GM12891 (cell line): ENCODE data around the gene RHOT1.
"Not testable (repeated sequence)": the region's sequence is repeated elsewhere in the genome, so short reads cannot be mapped to it uniquely, and the experiment has no call there.

Source experiments
- POLR2A ChIP-seq: IDR thresholded peaks from 2 replicates; pipeline ENCODE4 v1.6.1; 2011; ENCODE audit warnings: low read depth, low read length, control low read depth
- POLR2AphosphoS5 ChIP-seq: IDR thresholded peaks from 2 replicates; pipeline ENCODE4 v1.6.1; 2011; ENCODE audit warnings: low read depth, low read length, control low read depth
- POU2F2 ChIP-seq: IDR thresholded peaks from 2 replicates; pipeline ENCODE4 v1.6.1; 2011; ENCODE audit warnings: low read depth, mild to moderate bottlenecking, control low read depth, low read length, moderate library complexity
- SPI1 ChIP-seq: IDR thresholded peaks from 2 replicates; pipeline ENCODE4 v1.6.1; 2011; ENCODE audit warnings: low read depth, low read length, control low read depth
- TAF1 ChIP-seq: IDR thresholded peaks from 2 replicates; pipeline ENCODE4 v1.6.1; 2011; ENCODE audit warnings: low read depth, low read length, control low read depth

GRCh38 chr17:32144442-32144841 is 2.1 kb downstream of the RHOT1 start:
- TF ChIP-seq POLR2AphosphoS5, POLR2A, TAF1, SPI1, POU2F2: not testable (repeated sequence)
